Measurements from ENCODE around the gene ZNF226.
"Not testable (repeated sequence)": the region's sequence is repeated elsewhere in the genome, so short reads cannot be mapped to it uniquely, and the experiment has no call there.

ZNF226 gene

GRCh38 chr19:44164673-44165512 lies at the start of gene ZNF226:
ZNF226 (plus strand) TSS chr19:44165100; CDS start chr19:44170081, 4,981 bp downstream.
- peak; percentile 89 to 94 for ATAC-seq

GRCh38 chr19:44121162-44121561 lies 43.7 kb upstream of the ZNF226 start:
- ATAC-seq, result not testable (repeated sequence)

GRCh38 chr19:44131955-44132354 lies 32.9 kb upstream of the ZNF226 start:
- no peak for ATAC-seq

GRCh38 chr19:44141191-44142058 lies 23.5 kb upstream of the ZNF226 start, which contains the start of gene ZNF234:
ZNF234 (plus strand) TSS chr19:44141554; CDS start chr19:44144633, 3,079 bp downstream.
- peak; percentile 91 to 92 for ATAC-seq

- no peak for ATAC-seq
Observed at GRCh38 chr19:44142059-44142433, 22.9 kb upstream of the ZNF226 start.

GRCh38 chr19:44149776-44150175 lies 15.1 kb upstream of the ZNF226 start:
- no peak for ATAC-seq

- no peak for ATAC-seq
Observed at GRCh38 chr19:44151491-44151890, 13.4 kb upstream of the ZNF226 start.

- no peak for ATAC-seq
Observed at GRCh38 chr19:44156475-44156874, 8.4 kb upstream of the ZNF226 start.

GRCh38 chr19:44163789-44164188 lies 1.1 kb upstream of the ZNF226 start:
- no peak for ATAC-seq

GRCh38 chr19:44164327-44164672 lies 600 bp upstream of the ZNF226 start:
- ATAC-seq, result no peak

- ATAC-seq, result not testable (repeated sequence)
Observed at GRCh38 chr19:44170660-44171059, 5.8 kb downstream of the ZNF226 start.

- no peak for ATAC-seq
Observed at GRCh38 chr19:44176590-44176989, 11.7 kb downstream of the ZNF226 start.

GRCh38 chr19:44180968-44181367 lies 16.1 kb downstream of the ZNF226 start:
- no peak for ATAC-seq

- no peak for ATAC-seq
Observed at GRCh38 chr19:44182145-44182544, 17.2 kb downstream of the ZNF226 start.

GRCh38 chr19:44190020-44190419 lies 25.1 kb downstream of the ZNF226 start:
- no peak for ATAC-seq

- no peak for ATAC-seq
Observed at GRCh38 chr19:44192127-44192526, 27.2 kb downstream of the ZNF226 start.

GRCh38 chr19:44196772-44197171 lies 31.9 kb downstream of the ZNF226 start:
- no peak for ATAC-seq

- ATAC-seq, result no peak
Observed at GRCh38 chr19:44202470-44202869, 37.6 kb downstream of the ZNF226 start.

- no peak for ATAC-seq
Observed at GRCh38 chr19:44202974-44203373, 38.1 kb downstream of the ZNF226 start.

- ATAC-seq, result not testable (repeated sequence)
Observed at GRCh38 chr19:44203877-44204276, 39.0 kb downstream of the ZNF226 start.

GRCh38 chr19:44204772-44205171 lies 39.9 kb downstream of the ZNF226 start:
- ATAC-seq, result no peak

- peak; percentile 99 for ATAC-seq
Observed at GRCh38 chr19:44207126-44207803, 42.4 kb downstream of the ZNF226 start.

GRCh38 chr19:44212250-44212865 lies 47.5 kb downstream of the ZNF226 start, which contains the start of gene ZNF227:
ZNF227 (plus strand) TSS chr19:44212532; CDS start chr19:44217793, 5,261 bp downstream.
- ATAC-seq, result peak; percentile 98 to 99
